HG03045 (cell line): ENCODE results near the gene RIMBP2.

ENCODE experiments used
- ATAC-seq: cut with Tn5 transposase; IDR thresholded peaks from one replicate; pipeline ENCODE4 v1.9.1; 2021; ENCODE audit warnings: mild to moderate bottlenecking, moderate library complexity; ENCODE audit not compliant: unreplicated experiment

The RIMBP2 gene

GRCh38 chr12:130577351-130577750 is 138.7 kb downstream of the RIMBP2 start:
- no peak for ATAC-seq

- no peak for ATAC-seq
These were observed 139.7 kb downstream of the RIMBP2 start for GRCh38 chr12:130576371-130576816.

- no peak for ATAC-seq
These were observed 141.7 kb downstream of the RIMBP2 start for GRCh38 chr12:130574402-130574801.

GRCh38 chr12:130573766-130574165 is 142.3 kb downstream of the RIMBP2 start:
- no peak for ATAC-seq

DNA sequence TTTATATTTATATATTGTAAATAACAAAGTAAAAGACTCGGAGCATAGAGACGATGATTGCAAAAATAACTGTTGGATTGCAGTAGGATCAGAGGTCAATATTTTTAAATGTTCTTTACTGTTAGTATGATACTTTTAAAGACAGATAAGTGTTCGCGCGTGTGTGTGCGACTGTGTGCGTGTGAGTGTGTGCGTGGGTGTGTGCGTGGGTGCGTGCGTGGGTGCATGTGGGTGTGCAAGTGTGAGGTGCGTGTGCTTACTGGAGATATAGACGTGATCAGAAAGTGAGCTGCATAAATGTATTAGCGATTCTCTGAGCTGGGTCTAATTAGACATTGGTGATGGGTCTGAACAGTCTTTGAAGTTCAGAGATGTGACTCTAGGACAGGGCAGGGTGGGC is 142.9 kb downstream of the RIMBP2 start:
- no peak for ATAC-seq

GRCh38 chr12:130572553-130572952 is 143.5 kb downstream of the RIMBP2 start:
- ATAC-seq = no peak

DNA sequence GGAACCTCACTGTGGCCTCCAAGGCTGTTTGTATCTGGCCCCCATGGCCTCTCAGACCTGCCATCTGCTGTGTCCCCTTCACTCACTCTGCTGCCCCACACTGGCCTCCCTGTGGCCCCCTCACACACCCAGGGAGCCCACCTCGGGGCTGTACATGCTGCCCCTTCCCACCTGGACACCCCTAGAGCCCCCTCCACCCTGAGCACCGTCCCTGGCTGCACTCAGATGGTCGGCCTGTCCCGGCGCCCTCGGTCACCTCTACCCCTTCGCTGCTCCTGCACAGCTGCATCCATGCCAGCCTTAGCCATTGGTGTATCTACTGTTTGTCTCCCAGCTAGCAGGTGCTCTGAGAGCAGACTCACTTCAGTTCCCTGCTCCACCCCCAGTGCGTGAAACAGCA is 144.4 kb downstream of the RIMBP2 start:
- ATAC-seq = no peak

DNA sequence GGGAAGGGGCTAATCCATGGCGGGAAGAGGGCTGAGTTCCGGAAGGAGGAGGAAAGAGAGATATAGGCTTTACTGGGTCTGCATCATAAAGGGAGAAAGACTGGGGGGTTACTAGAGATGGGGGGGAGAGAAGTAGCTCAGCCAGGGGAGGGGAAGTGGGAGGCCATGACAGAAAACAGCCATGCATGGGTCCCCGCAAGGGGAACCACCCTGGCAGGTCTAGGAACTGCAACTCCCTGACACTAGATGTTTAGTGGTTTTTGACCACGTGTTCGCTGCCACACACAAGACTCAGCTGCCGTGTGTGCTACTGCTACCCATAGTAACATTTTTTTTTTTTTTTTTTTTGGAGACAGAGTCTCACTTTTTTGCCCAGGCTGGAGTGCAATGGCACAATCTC is 145.0 kb downstream of the RIMBP2 start:
- ATAC-seq = no peak

GRCh38 chr12:130569521-130569920 is 146.6 kb downstream of the RIMBP2 start:
- no peak for ATAC-seq

- ATAC-seq = no peak
These were observed 147.6 kb downstream of the RIMBP2 start for GRCh38 chr12:130568501-130568900.

GRCh38 chr12:130568041-130568440 is 148.1 kb downstream of the RIMBP2 start:
- no peak for ATAC-seq

DNA sequence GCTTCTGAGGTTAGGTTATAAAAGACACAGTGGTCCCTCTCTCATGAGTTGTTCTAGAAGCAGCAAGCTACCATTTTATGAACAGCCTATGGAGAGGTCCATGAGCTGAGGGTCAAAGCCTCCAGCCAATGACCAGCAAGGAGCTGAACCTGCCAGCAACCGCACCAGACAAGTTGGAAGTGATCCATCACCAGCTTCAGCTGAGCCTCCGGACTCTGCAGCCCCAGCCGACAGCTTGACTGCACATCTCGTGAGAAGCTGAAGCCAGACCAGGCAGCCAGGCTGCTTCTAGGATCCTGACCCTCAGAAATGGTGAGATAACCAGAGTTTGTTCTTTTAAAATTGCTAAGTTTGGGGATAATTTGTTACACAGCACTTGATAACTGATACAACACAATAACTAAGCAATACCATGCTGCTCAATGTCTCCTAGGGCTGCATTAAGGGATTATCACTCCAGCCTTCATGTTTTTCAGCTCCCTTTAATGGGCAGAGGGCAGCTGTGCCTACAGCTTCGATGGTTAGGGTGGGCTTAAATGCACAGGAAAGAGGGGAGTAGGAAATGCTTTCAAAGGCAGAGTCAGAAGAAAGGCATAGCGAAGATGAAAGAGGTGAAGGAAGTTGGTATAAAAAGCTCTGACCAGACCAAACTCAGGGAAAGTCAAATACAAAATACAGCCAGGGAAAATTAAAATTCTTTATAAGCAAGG is 149.5 kb downstream of the RIMBP2 start:
- no peak for ATAC-seq

- ATAC-seq = no peak
These were observed 150.9 kb downstream of the RIMBP2 start for GRCh38 chr12:130565189-130565588.

DNA sequence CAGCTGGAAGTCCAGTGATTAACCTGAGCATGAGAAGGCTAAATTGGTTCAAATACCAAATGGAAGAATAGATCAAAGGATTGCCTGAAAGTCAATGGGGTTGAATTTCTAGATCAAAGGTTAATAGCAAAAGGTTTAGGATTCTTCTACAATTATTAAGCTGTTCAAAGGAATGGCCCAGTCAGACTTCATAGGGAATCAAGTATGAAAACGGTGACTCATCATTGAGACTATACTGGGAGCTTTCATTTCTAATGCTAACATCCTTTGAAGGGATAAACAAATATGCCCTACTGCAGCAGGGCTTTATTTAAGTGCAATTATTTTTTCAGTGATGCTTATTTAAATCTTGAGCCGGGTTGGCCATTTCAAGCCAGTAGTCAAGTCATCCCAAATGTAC is 152.8 kb downstream of the RIMBP2 start:
- ATAC-seq = no peak

DNA sequence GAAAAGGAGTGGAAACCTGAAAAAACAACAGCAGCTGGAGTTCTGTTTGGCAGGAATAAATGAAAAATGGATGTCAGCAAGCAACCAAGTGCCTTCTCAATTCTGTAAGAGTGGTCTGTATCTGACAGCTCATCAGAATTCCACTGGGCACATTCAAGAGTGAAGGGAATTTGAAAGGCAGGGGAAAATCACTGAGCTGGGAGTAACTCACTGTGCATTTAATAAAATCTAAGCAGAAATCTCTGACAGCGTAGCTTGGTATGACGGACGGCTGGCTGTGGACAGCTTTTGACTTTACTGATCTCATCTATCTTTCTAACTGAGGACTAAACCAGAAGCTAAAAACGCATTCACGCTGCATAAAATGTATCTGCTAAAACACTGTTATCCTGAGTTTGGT is 153.4 kb downstream of the RIMBP2 start:
- ATAC-seq = no peak

DNA sequence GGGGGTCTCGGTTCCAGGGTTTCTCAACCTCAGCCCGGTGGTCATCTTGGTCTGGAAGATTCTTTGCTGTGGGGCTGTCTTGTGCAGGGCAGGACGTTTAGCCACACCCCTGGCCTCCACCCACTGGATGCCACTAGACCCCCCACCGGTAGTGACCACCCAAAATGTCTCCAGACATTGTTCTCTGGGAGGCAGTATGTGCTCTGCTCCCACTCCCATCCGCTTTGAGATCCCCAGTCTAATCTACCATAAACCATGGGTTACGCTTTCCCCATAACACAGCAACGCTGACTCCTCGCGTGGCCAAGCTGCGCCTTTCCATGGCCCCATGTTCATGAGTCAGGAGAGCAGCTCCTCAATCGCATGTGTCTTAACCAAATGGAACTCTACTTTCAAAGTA is 155.8 kb downstream of the RIMBP2 start:
- no peak for ATAC-seq

- ATAC-seq = no peak
These were observed 156.3 kb downstream of the RIMBP2 start for GRCh38 chr12:130559806-130560205.

DNA sequence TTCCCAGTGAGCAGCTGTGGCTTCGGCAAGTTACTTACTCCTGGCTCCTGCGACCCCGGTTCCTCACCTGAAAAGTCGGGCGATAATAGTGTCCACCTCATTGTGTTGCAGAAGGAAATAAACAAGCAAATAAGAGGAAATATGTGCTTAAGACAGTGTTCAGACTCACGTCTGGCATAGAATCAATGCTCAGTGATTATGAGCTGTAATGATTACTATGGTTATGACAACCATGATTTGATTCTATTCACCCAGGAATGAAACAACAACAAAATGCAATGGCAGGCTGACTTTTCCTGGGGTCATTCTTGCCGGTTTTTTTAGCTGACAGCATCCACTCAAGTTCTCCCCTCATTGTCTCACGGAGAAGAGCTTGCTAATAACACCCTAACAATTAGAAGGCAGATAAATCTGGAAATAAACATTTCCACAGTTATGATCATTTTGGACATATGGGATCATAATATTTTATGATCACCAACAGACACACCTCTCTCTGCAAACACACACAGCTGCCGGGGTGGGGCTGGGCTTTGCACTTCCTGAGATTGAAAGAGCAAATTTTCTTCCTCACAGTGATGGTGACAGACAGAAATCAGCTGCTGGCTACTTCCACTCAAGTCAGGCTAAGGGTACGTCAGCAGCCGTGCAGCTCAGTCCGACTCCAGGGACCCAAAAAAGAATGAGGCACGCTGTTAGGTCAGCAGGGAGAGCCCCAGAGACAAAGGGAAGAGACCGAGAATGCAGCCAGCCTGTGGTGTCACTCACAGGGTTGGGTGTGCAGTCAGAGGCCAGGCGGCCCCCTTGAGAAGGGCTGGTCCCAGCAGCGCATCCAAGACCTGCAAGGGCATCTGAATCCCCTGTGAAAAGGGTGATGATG is 158.0 kb downstream of the RIMBP2 start:
- ATAC-seq = no peak

DNA sequence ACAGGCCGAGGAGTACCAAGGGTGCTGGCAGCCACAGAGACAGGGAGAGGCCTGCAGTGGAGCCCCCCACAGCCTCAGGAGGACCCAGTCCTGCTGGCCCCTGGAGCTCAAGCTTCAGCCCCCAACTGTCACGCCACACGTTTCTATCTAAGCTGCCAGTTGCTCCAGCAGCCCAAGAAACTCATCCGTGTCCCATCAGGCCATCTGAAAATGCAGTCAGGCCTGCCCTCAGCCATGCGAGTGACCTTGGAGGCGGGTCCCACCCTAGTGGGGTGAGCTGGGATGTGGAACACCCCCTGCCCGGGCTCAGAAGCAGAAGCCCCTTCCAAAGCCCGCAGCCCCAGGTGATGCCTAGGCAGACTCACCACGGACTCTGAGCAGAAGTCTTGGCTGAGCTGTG is 158.9 kb downstream of the RIMBP2 start:
- no peak for ATAC-seq

- ATAC-seq = no peak
These were observed 159.5 kb downstream of the RIMBP2 start for GRCh38 chr12:130556486-130557055.

GRCh38 chr12:130555628-130556485 is 160.2 kb downstream of the RIMBP2 start:
- ATAC-seq = no peak
